Activated naive CD8-positive, alpha-beta T cell treated with anti-CD3 and anti-CD28 coated beads, Interleukin-2, amount 50 U/mL, for 16 hours (primary cell): ENCODE measurements around the gene MARCHF3.
"Not testable (repeated sequence)": the region's sequence is repeated elsewhere in the genome, so short reads cannot be mapped to it uniquely, and the experiment has no call there.

Experiments used
- DNase-seq: peaks from one replicate; pipeline ENCODE4 v3.0.0-alpha.2; 2020; ENCODE audit warnings: low read depth, low spot score

Gene MARCHF3

DNA sequence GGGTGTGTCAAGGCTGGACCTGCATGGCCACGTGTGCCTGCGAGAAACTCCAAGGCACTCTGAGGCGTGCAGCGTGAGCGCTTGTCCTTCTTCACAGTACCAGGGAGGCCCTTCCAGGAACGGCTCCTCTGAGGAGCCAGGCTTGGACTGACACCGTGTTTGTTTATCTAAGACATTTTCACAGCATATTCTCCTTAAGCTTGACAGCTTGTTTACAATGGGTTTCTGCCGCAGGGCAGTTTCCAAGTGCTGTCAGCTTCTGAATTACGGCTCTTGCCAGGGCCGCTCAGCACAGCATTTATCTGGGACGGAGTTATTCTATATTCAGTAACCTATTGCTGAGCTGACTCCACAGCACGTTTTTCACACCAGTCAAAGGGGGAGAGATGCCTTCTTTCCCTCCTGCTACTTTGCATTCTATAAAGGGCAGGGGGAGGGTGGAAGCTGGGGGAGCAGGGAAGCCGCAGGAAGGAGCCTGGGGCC, 155.0 kb downstream of the MARCHF3 start:
- no peak for DNase-seq

DNA sequence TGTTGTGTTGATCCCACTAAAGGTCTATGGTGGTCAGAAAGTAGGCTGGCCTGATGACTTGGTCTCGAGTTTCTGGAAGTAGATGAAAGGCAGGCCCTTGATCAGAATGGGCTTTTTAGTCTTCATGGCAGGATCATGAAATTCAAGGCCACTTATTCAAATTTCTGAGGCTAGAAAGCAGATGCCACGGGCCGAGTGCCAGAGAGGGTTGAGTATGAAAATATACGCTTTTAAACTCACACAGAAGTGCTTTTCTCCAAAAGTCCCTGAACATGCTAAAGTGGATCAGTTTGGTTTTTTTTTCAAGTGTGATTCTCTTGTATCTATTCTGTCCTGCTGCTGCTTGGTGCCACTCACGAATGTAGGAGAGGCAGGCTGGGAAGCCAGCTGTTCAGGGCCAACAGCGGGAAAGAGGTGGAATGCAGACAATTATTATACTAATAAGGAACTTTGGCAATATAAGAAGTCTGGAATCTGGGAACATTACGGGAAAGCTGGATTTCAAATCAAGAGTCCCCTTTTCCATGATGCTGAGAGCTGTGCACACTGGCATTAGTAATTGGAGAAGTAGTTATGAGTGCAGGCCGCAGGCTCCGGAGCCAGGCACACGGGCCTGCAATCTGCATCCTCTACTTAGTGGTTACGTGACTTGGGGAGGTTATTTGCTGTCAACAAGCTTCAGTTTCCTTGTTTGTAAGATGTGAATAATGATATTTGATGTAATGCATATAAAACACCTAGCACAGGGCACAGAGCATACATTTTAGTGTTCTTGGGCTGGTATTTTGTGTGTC, 157.6 kb downstream of the MARCHF3 start:
- DNase-seq: no peak

DNA sequence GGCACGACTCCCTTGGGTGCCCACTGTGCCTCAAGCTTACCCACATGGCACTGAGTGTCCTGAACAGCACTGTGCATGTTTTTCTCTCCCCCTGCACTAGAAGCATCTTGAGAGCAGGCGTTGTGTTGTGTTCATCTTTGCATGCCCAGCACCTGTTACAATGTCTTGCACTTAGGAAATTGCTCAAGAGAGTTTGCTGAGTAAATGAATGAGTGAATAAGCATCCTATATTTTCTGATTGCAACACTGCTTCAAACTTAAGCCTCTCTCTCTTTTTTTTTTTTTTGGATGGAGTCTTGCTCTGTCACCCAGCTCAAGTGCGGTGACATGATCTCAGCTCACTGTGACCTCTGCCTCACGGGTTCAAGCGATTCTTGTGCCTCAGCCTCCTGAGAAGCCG, 158.9 kb downstream of the MARCHF3 start:
- DNase-seq: no peak

DNA sequence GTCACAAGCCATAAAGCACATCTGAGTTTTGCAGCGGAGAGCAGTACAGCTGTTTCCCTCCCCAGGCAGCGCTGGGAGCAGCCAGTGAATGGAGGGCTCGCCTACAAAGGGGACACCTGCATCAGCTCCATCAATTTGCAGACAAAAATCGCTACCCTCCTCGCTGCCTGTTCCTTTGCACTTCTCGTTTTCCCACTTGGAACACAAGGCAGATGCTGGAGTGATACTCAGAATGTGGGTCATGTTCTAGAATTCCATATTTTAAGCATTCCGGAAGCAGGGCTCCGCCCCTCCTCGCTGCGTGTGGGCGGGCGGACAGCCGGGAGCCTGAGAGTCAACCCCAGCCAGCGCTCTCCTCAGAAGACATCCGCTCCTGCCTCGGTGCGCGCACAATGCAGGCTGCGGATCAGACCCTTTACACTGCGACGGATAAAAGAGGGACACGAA, 161.3 kb downstream of the MARCHF3 start:
- DNase-seq: no peak

DNA sequence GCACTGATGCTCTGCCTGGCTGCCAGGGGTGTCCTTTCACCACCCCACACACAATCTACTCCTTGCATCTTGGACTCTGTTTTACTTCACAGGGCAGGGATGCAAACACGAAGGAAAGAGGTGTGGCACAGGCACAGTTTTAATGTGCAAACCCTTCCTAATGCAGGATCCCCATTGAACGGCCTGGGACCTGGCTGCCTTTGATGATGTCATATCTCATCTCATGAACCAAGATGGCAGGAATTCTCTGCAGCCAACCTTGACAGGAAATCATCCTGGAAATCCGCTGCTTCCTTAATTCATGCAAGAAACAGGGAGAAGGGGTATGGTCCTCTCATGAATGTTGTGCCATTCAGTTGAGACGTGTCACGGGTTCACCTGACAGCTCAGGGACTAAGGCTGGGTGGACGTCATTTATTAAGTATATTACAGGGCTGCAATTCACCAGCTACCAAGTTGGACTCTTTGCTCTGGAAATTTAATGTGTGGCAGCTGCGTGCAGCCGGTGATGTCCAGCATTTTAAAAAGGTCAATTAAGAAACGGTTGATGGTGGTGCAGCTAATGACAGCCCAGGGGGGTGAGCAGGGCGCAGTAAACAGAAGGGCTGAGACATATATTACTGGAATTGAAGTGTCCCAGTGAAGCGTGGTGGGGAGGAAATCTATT, 161.9 kb downstream of the MARCHF3 start:
- DNase-seq: no peak

DNA sequence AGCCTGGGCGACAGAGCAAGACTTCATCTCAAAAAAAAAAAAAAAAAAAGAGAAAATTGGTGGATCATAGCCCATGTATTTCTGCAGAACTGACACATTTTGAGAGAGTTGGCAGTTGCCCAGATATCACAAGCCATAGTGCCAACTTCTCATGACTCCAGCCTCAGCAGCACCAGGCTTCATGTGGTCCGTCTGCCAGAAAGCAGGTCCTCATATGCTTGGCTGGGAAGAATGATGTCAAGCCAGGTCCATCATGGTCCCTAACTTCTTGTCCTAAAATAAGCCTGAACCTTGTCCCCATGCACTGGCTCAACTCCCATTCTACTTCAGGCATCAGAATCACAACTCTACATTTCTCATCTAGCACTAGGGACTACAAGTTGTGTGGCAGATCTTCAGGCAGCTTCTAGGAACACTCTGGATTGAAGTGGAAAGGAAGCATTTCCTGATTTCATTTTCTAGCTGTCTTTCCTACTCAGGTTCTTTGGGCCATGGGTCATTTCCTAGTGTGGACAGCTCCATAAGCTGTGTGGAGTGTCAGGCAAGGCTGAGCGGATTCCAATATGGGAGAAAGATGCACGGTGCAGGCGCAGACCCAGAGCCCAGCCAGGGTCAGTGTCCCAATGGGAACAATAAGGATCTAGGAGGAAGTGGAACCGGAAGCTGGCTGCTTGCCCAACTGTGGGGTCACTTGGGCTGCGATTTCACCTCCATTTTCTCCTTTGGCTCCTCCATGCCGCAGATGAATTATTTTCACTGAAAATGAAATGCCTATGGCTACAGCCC, 163.3 kb downstream of the MARCHF3 start:
- DNase-seq: no peak

DNA sequence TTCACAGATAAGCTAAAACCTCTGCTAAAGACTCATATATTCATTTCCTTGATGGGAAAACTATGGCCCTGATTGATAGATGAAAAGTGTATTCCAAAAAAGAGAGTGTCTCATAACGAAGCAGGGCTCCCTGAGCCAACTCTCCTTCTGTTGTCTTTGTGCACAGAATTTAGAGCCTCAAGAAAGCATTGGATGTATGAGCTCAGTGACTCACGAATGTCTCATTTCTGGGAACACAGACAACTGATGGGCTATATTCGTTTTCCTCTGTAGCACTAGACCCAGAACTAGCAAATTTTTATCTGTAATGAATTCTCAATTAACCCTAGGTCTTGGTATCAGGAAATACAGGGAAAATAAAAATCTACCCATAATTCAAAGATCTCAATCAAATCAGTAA, 165.1 kb downstream of the MARCHF3 start:
- no peak for DNase-seq

DNA sequence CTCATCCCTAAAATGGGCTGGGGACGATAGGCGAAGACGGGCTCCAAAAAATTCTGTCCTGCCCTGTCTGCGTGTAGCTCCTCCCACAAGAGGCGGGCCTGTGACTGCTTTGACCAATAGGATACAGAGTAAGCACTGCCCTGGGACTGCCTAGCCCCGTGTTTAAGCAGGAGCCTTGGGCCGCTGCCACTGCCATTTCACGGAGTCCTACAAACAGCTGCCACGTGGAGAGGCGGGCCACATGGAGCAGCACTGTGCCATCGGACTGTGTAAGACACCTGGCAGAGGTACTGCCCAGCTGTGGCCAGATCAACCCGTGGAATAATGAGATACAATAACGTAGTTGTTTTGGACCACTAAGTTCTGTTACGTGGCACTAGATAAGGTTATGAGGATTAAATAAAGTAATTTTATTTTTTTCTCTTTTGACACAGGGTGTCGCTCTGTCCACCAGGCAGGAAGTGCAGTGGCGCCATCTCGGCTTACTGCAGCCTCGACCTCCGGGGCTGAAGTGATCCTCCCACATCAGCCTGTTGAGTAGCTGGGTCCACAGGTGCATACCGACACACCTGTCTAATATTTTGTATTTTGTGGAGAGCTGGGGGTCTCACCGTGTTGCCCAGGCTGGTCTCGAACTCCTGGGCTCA, 166.2 kb downstream of the MARCHF3 start:
- DNase-seq: no peak

DNA sequence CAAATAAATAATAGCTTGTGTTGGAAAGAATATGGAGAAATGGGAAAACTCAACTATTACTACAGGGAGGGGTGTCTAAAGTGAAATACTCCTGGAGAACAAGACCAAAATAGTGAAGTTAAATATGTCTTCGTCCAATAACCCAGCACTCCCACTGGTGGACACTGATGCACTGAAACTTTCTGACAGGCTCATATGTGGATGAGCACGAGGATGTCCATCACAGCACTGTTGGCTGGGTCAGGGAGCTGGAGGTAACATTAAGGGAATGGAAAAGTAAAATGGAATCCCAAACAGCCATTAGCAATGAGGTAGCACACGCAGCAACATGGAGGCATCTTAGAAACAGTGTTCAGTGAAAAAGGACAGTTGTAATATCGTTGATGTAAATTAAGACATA, 167.0 kb downstream of the MARCHF3 start:
- no peak for DNase-seq

DNA sequence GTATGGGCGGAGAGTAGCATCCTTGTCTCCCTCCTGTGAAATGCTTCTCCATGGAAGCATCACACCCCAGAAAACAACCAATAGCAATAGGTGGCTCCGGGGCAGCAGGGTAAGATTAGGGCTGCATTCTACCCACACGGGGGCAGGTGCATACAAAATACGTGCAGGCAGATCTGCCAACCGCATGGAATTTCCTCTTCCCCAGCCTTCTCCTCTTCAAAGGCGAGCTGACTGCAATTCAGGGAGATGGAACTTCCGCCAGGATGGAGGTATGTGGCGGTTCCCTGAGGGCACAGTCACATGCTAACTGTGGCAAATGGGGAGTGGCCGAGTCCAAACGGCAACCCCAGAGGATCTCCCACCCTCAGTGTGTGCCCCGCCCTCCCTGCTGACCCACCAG, 171.9 kb downstream of the MARCHF3 start:
- no peak for DNase-seq

DNA sequence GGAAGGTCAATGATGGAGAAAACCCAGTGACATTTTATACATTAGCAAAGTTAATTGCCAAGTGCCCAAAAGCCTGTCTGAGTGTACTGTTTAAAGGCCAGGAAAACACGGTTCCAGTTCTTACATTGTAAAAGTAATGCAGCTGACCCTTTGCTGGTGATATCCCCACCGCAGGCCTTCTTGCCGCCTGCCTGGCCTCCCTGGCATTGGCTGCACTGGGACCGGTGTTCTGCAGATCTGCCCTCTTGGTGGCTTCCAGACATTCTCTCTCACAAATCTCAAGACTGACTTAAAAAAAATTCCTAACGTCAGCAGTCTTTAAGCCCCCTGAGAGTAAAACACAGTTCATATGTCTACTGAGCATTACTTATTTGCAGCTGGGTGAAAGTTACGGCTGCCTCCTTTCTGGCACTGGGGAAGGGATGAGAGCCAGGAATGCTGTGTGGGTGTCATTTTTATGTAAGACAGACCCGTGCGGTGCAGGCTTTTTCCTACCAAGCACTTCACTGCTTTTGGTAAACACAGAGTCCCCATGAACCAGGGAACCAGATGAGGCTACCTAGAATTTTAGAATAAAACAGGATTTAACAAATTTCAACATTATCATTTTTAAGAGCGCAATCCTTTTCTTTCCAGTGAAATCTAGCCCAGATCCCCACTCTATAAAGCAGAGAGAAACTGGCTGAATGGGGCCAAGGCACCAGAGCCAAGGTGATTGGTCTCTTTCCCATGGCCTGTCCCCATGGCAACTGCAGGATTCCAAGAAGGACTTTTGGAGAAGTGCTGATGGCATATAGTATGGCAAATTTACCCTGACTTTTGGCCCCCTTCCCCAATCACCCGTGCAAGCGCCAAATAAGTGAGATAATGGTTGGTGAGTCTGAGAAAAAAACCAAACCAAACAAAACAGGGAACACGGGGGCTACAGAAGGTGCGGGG, 172.6 kb downstream of the MARCHF3 start:
- no peak for DNase-seq

DNA sequence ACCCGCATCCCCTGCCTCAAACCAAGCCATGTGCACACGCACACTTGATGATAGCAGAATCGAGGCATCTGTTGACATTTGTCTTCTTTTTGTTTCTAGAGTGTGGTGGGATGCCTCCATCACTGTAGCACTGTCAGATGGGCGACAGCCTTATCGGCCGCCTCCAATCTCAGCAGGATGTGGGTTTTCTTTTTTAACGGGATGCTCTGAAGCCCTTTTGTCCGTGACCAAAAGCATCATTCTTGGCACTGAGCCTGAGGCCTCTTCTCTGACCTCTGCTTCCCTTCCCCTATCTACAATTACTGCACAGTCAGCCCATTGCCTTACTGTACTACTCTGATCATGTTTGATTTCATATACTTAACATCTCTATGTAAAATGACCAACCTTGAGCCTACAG, 175.1 kb downstream of the MARCHF3 start:
- DNase-seq: no peak

DNA sequence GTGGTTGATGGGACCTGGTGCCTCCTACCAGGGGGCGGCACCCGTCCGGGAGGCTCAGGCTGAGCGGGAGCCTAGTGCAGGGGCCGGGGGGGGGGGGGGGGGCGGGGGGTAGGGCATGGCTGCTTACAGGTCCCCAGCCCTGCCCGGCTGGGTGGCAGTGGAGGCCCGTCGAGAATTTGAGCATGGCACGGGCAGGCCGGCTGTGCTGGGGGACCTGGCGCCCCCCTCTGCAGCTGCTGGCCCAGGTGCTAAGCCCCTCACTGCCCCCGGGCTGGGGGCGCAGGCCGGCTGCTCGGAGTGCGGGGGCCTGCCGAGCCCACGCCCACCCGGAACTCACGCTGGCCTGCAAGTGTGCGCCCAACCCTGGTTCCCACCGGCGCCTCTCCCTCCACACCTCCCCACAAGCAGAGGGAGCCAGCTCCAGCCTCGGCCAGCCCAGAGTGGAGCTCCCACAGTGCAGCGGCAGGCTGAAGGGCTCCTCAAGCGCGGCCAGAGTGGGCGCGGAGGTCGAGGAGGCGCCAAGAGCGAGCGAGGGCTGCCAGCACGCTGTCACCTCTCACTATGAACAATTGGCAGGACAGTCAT, 175.7 kb downstream of the MARCHF3 start:
- DNase-seq: no peak

DNA sequence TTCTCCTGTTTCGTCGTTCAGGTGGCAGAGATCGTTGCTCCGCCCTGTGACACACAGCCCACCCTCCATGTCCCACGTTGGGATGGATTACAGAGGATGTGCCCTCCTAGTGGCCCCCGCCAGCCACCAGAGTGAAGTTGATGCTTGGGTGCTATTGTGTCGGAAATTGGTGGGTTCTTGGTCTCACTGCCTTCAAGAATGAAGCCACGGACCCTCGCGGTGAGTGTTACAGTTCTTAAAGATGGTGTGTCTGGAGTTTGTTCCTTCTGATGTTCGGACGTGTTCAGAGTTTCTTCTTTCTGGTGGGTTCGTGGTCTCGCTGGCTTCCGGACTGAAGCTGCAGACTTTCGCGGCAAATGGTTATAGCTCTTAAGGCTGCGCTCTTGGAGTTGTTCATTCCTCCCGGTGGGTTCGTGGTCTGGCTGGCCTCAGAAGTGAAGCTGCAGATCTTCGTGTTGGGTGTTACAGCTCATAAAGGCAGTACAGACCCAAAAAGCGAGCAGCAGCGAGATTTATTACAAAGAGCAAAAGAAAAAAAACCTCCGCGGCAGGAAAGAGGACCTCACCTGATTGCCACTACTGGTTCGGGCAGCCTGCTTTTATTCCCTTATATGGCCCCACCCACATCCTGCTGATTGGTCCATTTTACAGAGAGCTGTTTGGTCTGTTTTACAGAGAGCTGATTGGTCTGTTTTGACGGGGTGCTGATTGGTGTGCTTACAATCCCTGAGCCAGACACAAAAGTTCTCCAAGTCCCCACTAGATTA, 176.6 kb downstream of the MARCHF3 start:
- not testable (repeated sequence) for DNase-seq

DNA sequence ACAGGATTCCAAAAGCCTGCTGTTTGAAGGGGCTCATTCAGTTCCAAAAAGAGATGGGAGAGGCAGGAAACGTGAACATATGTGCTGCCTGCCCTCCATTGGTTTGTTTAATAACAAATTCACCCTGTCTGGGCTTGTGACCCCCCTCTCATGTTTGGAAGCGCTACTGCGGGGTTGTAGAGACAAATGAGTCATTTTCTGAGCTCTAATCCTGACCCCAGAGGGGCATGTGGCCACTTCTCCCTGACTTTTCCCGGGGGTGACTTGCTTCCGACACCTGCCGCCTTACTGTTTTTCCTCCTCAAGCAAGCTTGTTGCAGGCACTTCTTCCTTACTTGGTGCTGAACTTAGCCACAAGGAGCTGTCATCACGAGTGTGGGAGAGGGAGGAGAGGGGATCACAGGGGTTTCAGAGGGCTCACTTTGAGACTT, 177.5 kb downstream of the MARCHF3 start:
- no peak for DNase-seq

DNA sequence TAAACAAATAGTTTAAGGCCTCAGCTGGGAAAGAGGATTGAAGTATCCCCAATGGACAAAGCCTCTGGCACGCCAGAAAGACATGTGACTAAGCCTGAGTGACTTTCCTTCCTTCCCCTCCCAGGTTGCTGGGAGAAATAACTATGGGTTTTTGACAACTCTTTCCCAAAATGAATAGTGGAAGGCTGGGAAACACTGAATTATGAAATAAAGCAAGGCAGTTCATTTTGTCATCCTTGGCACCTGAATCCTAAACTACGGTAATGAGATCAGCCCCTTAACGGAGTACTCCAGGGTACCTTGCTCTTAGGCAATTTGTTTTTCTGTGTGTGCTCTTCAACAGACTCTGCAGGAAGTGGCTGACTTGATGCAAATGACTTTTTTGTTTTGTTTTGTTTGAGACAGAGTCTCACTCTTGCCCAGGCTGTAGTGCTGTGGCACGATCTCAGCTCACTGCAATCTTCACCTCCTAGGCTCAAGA, 178.2 kb downstream of the MARCHF3 start:
- no peak for DNase-seq

DNA sequence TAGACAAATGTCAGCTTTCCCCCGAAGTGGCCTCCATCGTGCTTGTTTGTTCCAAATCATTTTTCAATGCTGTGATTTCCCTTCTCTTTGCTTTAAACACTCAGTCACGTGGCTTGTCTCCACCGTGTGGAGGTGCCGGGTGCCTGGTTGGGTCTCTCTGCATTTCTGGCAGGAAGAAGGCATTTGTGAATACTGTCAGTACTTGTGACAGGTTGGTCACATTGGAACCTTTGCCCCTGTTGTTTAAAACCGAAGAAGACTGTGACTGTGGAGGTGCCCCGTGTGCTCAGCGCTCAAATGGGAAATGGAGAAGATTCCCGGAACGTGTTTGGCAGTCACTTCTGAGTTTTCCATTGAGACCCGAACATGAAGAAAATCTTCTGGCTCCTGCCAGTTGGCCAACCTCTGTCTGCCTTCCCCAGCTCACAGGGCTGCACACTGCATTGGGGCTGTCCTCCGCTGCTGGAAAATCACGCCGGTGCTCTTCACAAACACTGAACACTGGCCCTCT, 178.8 kb downstream of the MARCHF3 start:
- DNase-seq: no peak

DNA sequence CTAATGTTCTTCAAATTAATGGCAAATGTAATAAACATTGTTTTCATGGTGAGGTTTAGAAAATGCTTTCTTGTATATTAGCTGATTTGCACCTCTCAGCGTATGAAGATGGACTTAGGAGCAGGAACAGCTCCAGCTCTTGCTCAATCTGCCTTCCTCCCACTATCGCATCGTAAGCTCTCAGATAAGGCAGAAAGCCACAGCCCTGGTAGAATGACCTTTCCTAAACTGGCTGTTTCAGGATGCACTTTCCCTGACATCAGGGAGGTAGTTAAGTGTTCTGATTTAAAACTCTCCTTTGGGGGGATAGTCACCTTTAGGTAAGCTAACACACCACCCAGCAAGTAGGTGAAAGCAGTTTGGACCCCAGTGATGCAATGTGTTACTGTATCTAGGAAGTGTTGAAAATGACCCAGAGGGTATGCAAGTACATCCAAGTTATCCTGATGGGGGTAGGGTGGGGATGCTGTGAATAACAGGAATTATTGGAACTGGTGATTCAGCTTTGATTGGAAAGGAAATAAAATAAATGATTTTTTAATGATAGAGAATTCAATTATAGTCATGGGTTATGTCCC, 181.2 kb downstream of the MARCHF3 start:
- DNase-seq: no peak

DNA sequence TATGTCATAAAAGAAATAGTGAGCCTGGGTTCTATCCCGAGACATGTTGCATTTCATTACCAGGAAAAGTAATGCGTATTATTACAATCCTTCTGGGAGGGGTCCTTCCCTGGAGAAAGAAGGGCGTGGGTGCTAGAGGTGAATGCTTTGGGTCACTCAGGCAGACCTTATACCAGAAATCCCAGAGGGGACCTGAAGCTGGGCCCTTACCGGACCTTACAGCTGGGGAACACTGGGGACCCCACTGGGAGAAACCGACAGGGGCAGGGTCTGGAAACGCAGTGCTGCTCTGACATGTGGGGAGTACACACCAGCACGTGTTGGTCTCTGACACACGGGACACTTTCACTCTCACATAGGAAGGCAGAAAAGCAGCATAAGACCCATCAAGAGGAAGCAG, 182.1 kb downstream of the MARCHF3 start:
- no peak for DNase-seq
